Nephron progenitor cell (in vitro differentiated cells): ENCODE results near the gene COPZ2.
"Not testable (repeated sequence)": the region's sequence is repeated elsewhere in the genome, so short reads cannot be mapped to it uniquely, and the experiment has no call there.

Source experiments
- DNase-seq: peaks from one replicate; pipeline ENCODE4 v3.0.0; 2021
- H3K27ac Mint-ChIP-seq: 2 replicates; pipeline ENCODE4 v1.8.0; 2021; ENCODE audit warnings: mild to moderate bottlenecking, moderate library complexity, mixed read lengths
- H3K27me3 Mint-ChIP-seq: 2 replicates; pipeline ENCODE4 v1.8.0; 2021; ENCODE audit warnings: mild to moderate bottlenecking, low read depth, mixed read lengths; ENCODE audit not compliant: poor library complexity
- H3K36me3 Mint-ChIP-seq: 2 replicates; pipeline ENCODE4 v1.8.0; 2021; ENCODE audit warnings: low read depth, mixed read lengths
- H3K4me1 Mint-ChIP-seq: 2 replicates; pipeline ENCODE4 v1.8.0; 2021; ENCODE audit warnings: mixed read lengths
- H3K4me3 Mint-ChIP-seq: 2 replicates; pipeline ENCODE4 v1.8.0; 2021; ENCODE audit warnings: mild to moderate bottlenecking, moderate library complexity, mixed read lengths
- H3K9me3 Mint-ChIP-seq: 2 replicates; pipeline ENCODE4 v1.8.0; 2021; ENCODE audit warnings: mild to moderate bottlenecking, moderate library complexity, mixed read lengths
- CTCF ChIP-seq: fragments of 200-600 bp; sonication (generic); IDR thresholded peaks from 2 replicates; pipeline ENCODE4 v1.5.0; 2021; ENCODE audit warnings: antibody characterized with exemption

Gene COPZ2

GRCh38 chr17:48025040-48025903 lies 12.3 kb downstream of the COPZ2 start:
- Mint-ChIP-seq H3K27me3 (peaks cover 28% of the 10 kb centered on the region), H3K27ac (peak overlapping the region; percentile 31), H3K4me1 (peaks cover 41% of the 10 kb centered on the region), H3K4me3 (peak overlapping the region; percentile 89), H3K9me3 (no peaks in the 10 kb centered on the region), H3K36me3 (no peaks in the 10 kb centered on the region)
- peak; percentile 99 for DNase-seq
- TF ChIP-seq CTCF = peak; percentile 70

- Mint-ChIP-seq H3K36me3 (no peaks in the 10 kb centered on the region), H3K27ac (peak overlapping the region; percentile 31), H3K4me1 (peaks cover 46% of the 10 kb centered on the region), H3K4me3 (peak overlapping the region; percentile 89), H3K9me3 (no peaks in the 10 kb centered on the region), H3K27me3 (peaks cover 34% of the 10 kb centered on the region)
- TF ChIP-seq CTCF = no peak
- peak; percentile 41 for DNase-seq
Observed at GRCh38 chr17:48024149-48025039, 13.2 kb downstream of the COPZ2 start.

GRCh38 chr17:48023400-48024148 lies 14.0 kb downstream of the COPZ2 start:
- no peak overlapping the region for H3K27ac Mint-ChIP-seq
- TF ChIP-seq CTCF = no peak
- peaks cover 51% of the 10 kb centered on the region for H3K4me1 Mint-ChIP-seq
- DNase-seq = peak; percentile 87
- peak overlapping the region; percentile 87 for H3K4me3 Mint-ChIP-seq
- no peaks in the 10 kb centered on the region for H3K9me3 Mint-ChIP-seq
- no peaks in the 10 kb centered on the region for H3K36me3 Mint-ChIP-seq
- peaks cover 28% of the 10 kb centered on the region for H3K27me3 Mint-ChIP-seq

GRCh38 chr17:48022901-48023300 lies 14.7 kb downstream of the COPZ2 start:
- no peak overlapping the region for H3K27ac Mint-ChIP-seq
- no peak for DNase-seq
- H3K9me3 Mint-ChIP-seq = no peaks in the 10 kb centered on the region
- H3K4me1 Mint-ChIP-seq = peaks cover 57% of the 10 kb centered on the region
- H3K36me3 Mint-ChIP-seq = no peaks in the 10 kb centered on the region
- peak overlapping the region; percentile 87 for H3K4me3 Mint-ChIP-seq
- no peak for TF ChIP-seq CTCF
- H3K27me3 Mint-ChIP-seq = peaks cover 32% of the 10 kb centered on the region

GRCh38 chr17:48021934-48022333 lies 15.7 kb downstream of the COPZ2 start:
- Mint-ChIP-seq H3K4me3 (no peak overlapping the region), H3K36me3 (no peaks in the 10 kb centered on the region), H3K9me3 (no peaks in the 10 kb centered on the region), H3K27ac (no peak overlapping the region), H3K4me1 (peaks cover 56% of the 10 kb centered on the region), H3K27me3 (peaks cover 35% of the 10 kb centered on the region)
- no peak for DNase-seq
- no peak for TF ChIP-seq CTCF

- not testable (repeated sequence) for H3K27ac Mint-ChIP-seq, DNase-seq, H3K9me3 Mint-ChIP-seq, H3K36me3 Mint-ChIP-seq, H3K4me3 Mint-ChIP-seq
- Mint-ChIP-seq H3K4me1 (peaks cover 59% of the 10 kb centered on the region), H3K27me3 (peaks cover 28% of the 10 kb centered on the region)
Observed at GRCh38 chr17:48017817-48018158, 19.8 kb downstream of the COPZ2 start.
